Thoracic aorta (tissue), 2 donors: ENCODE results near the gene CALY. TPM values are rescaled to one million over a fixed set of nuclear protein-coding genes. Genes with fewer than 3 reads are reported as not detected.

Source experiments
- ATAC-seq: fragments of 150-250 bp; one replicate; pipeline ENCODE4 v1.8.0; 2017; ENCODE audit warnings: low read depth; ENCODE audit not compliant: insufficient number of reproducible peaks, low FRiP score
- DNase-seq: peaks from one replicate; pipeline ENCODE4 v3.0.0-alpha.2; 2020; ENCODE audit warnings: low spot score
- H3K27ac ChIP-seq, 2 donors: fragments of 200-600 bp; sonication (generic); 1 replicate in 1 of 2; 2 replicates in 1 of 2; pipeline ENCODE4 v1.5.1; 2016; ENCODE audit warnings: mild to moderate bottlenecking in 2 of 2, moderate library complexity in 2 of 2
- H3K27me3 ChIP-seq: fragments of 200-600 bp; sonication (generic); replicated peaks from 2 replicates; pipeline ENCODE4 v1.6.0; 2016; ENCODE audit warnings: mild to moderate bottlenecking; ENCODE audit not compliant: insufficient read depth
- H3K36me3 ChIP-seq: fragments of 200-600 bp; sonication (generic); one replicate; pipeline ENCODE4 v1.5.1; 2016
- H3K4me1 ChIP-seq, 2 donors: fragments of 200-600 bp; sonication (generic); 1 replicate in 1 of 2; 2 replicates in 1 of 2; pipeline versions ENCODE4 v1.5.1 to v1.6.0; 2016; ENCODE audit warnings: low read depth in 2 of 2, mild to moderate bottlenecking in 1 of 2; ENCODE audit not compliant: control insufficient read depth in 1 of 2
- H3K4me3 ChIP-seq: fragments of 200-600 bp; sonication (generic); 2 replicates; pipeline ENCODE4 v1.5.1; 2016; ENCODE audit warnings: mild to moderate bottlenecking
- H3K9me3 ChIP-seq: fragments of 200-600 bp; sonication (generic); 2 replicates; pipeline ENCODE4 v1.5.1; 2016
- total RNA-seq, 2 donors: library from RNA; depleted of rRNA; stranded (reverse); fragments of >200 nt; gene quantifications; one replicate each; pipeline versions ENCODE4 v1.1.0 to v1.2.3, GENCODE V29; 2016
- TF ChIP-seq, protein P1 (sequence below): fragments of 200-600 bp; sonication (generic); IDR thresholded peaks from one replicate; pipeline ENCODE4 v1.5.1; 2019; ENCODE audit warnings: antibody characterized with exemption

Gene CALY
- total RNA-seq, 2 donors from 2014 or later: not detected

DNA sequence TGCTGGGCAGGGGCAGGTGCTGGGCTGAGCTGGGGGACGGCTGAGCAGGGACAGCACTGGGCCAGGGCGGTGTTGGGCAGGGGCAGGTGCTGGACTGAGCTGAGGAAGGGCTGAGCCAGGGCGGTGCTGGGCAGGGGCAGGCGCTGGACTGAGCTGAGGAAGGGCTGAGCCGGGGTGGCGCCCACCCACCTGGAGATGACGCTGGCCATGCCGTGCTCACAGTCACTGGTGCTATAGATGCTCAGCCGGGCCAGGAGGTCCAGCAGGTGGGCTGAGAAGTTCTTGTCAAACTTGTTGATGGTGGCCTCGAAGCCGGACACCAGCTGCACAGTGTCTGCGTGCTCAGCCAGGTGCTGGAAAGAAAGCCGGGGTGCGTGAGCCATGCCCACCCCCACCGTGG, 55.6 kb downstream of the CALY start:
- Histone ChIP-seq H3K27me3 (no peaks in the 10 kb centered on the region), H3K4me1 (peaks cover 9 to 11% of the 10 kb centered on the region in 2 donors), H3K4me3 (no peak overlapping the region), H3K36me3 (peaks cover 54% of the 10 kb centered on the region), H3K9me3 (no peaks in the 10 kb centered on the region), H3K27ac (no peak overlapping the region)
- ATAC-seq: no peak
- TF ChIP-seq, protein P1, sequence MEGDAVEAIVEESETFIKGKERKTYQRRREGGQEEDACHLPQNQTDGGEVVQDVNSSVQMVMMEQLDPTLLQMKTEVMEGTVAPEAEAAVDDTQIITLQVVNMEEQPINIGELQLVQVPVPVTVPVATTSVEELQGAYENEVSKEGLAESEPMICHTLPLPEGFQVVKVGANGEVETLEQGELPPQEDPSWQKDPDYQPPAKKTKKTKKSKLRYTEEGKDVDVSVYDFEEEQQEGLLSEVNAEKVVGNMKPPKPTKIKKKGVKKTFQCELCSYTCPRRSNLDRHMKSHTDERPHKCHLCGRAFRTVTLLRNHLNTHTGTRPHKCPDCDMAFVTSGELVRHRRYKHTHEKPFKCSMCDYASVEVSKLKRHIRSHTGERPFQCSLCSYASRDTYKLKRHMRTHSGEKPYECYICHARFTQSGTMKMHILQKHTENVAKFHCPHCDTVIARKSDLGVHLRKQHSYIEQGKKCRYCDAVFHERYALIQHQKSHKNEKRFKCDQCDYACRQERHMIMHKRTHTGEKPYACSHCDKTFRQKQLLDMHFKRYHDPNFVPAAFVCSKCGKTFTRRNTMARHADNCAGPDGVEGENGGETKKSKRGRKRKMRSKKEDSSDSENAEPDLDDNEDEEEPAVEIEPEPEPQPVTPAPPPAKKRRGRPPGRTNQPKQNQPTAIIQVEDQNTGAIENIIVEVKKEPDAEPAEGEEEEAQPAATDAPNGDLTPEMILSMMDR: no peak
- DNase-seq: no peak

- Histone ChIP-seq H3K4me1 (peaks cover 9 to 11% of the 10 kb centered on the region in 2 donors), H3K4me3 (no peak overlapping the region), H3K36me3 (peaks cover 49% of the 10 kb centered on the region), H3K27ac (no peak overlapping the region), H3K27me3 (no peaks in the 10 kb centered on the region), H3K9me3 (no peaks in the 10 kb centered on the region)
- ATAC-seq (no peak), DNase-seq (no peak)
- TF ChIP-seq, protein P1: no peak
These were observed 56.2 kb downstream of the CALY start for GRCh38 chr10:133280391-133281059.

GRCh38 chr10:133279326-133280226, 57.1 kb downstream of the CALY start:
- Histone ChIP-seq H3K27ac (no peak overlapping the region), H3K4me1 (peaks cover 9 to 11% of the 10 kb centered on the region in 2 donors), H3K4me3 (no peak overlapping the region), H3K36me3 (peaks cover 40% of the 10 kb centered on the region), H3K9me3 (no peaks in the 10 kb centered on the region), H3K27me3 (no peaks in the 10 kb centered on the region)
- TF ChIP-seq, protein P1: no peak
- ATAC-seq (no peak), DNase-seq (no peak)

GRCh38 chr10:133278577-133279265, 58.0 kb downstream of the CALY start:
- DNase-seq (no peak), ATAC-seq (no peak)
- no peak overlapping the region for H3K27ac ChIP-seq
- no peaks in the 10 kb centered on the region for H3K27me3 ChIP-seq
- TF ChIP-seq, protein P1: no peak
- H3K9me3 ChIP-seq: no peaks in the 10 kb centered on the region
- H3K4me3 ChIP-seq: no peak overlapping the region
- H3K36me3 ChIP-seq: peaks cover 32% of the 10 kb centered on the region
- peaks cover 9 to 11% of the 10 kb centered on the region in 2 donors for H3K4me1 ChIP-seq
